Transverse colon (tissue), 4 donors: ENCODE results near the gene PTPN9. TPM values are rescaled to one million over a fixed set of nuclear protein-coding genes. Genes with fewer than 3 reads are reported as not detected.

Experiments used
- DNase-seq: peaks from one replicate; pipeline ENCODE4 v3.0.0-alpha.2; 2019
- H3K27ac ChIP-seq, 4 donors: fragments of 200-600 bp; sonication (generic); 2 replicates each; pipeline ENCODE4 v1.5.1; 2016 to 2018; ENCODE audit warnings: inconsistent platforms in 4 of 4
- H3K27me3 ChIP-seq: fragments of 200-600 bp; sonication (generic); 2 replicates; pipeline ENCODE4 v1.5.1; 2017; ENCODE audit warnings: inconsistent platforms
- H3K36me3 ChIP-seq, 4 donors: fragments of 200-600 bp; sonication (generic); 2 replicates each; pipeline ENCODE4 v1.5.1; 2017 to 2019; ENCODE audit warnings: inconsistent platforms in 4 of 4
- H3K4me1 ChIP-seq, 4 donors: fragments of 200-600 bp; sonication (generic); 2 replicates each; pipeline ENCODE4 v1.5.1; 2017 to 2020; ENCODE audit warnings: inconsistent platforms in 4 of 4
- H3K4me3 ChIP-seq, 4 donors: fragments of 200-600 bp; sonication (generic); 1 replicate in 1 of 4; 2 replicates in 3 of 4; pipeline versions ENCODE4 v1.5.1 to v1.6.1; 2017 to 2019; ENCODE audit warnings: inconsistent platforms in 4 of 4
- H3K9me3 ChIP-seq, 2 donors: fragments of 200-600 bp; sonication (generic); 2 replicates each; pipeline ENCODE4 v1.5.1; 2017 to 2019; ENCODE audit warnings: inconsistent platforms in 2 of 2
- EP300 ChIP-seq: sonication (generic); formaldehyde crosslinking; IDR thresholded peaks from one replicate; pipeline ENCODE4 v1.6.1; 2017; ENCODE audit warnings: antibody characterized with exemption, low read depth
- POLR2A ChIP-seq: fragments of 450-650 bp; IDR thresholded peaks from one replicate; pipeline ENCODE4 v1.6.1; 2016; ENCODE audit warnings: antibody characterized with exemption, mild to moderate bottlenecking, moderate library complexity
- POLR2AphosphoS5 ChIP-seq, 3 donors: sonication (generic); formaldehyde crosslinking; IDR thresholded peaks; one replicate each; pipeline ENCODE4 v1.6.1; 2016; ENCODE audit warnings: antibody characterized with exemption in 3 of 3
- WGBS, 2 donors: methylation state at CpG; one replicate each; pipeline ENCODE4 v1.1.5; 2018; ENCODE audit warnings: low coverage in 1 of 2; 5-methylcytosine and 5-hydroxymethylcytosine counted together
- in situ Hi-C, 4 donors: fragments of 200-750 bp; cut with MboI; loops; one replicate each; pipeline versions ENCODE4 v1.15.0 to v1.15.1; 2017; ENCODE audit warnings: low sequenced_read_pairs in 3 of 4, low pct_ligation_motif_present in 1 of 4, low pct_unique_long_range_greater_than_20kb in 1 of 4
- intact Hi-C: fragments of 100-400 bp; cut with DNase I; formaldehyde crosslinking; loops from one replicate; pipeline ENCODE4 v1.15.1; 2023; ENCODE audit warnings: low total_unique reads
- total RNA-seq, 4 donors: library from RNA; depleted of rRNA; stranded (reverse); fragments of >200 nt; gene quantifications; one replicate each; pipeline ENCODE4 v1.1.0, GENCODE V29; 2016
- TF ChIP-seq, protein P1 (sequence below), 5 experiments: fragments of 200-600 bp in 3 of 5; fragments of 450-650 bp in 2 of 5; sonication (generic) in 3 of 5; IDR thresholded peaks; 1 replicate in 2 of 5; 2 replicates in 3 of 5; pipeline ENCODE4 v1.5.1; 2016 to 2017; ENCODE audit warnings: antibody characterized with exemption in 5 of 5, inconsistent platforms in 3 of 5, mild to moderate bottlenecking in 2 of 5, moderate library complexity in 1 of 5

PTPN9 gene
- 10 to 100 TPM; 16.5 to 36.3 (median 29.6) TPM for total RNA-seq

GRCh38 chr15:75578948-75579920 lies at the start of gene PTPN9:
TSS of gene PTPN9 (minus strand) at chr15:75579315. CDS start at chr15:75578776, 539 bp downstream.
- WGBS, 2 donors: 0 to 2% methylated on average over 2 to 69 of the region's 78 CpGs
- Histone ChIP-seq H3K36me3 (no peaks in the 10 kb centered on the region), H3K9me3 (no peaks in the 10 kb centered on the region), H3K4me3 (peak within 1 kb of the TSS; percentile 64 to 98 (median 86)), H3K27ac (peak within 1 kb of the TSS; percentile 88 to 96 (median 94)), H3K27me3 (no peaks in the 10 kb centered on the region), H3K4me1 (peaks cover 0 to 24% (median 15%) of the 10 kb centered on the region in 4 donors)
- TF ChIP-seq POLR2AphosphoS5 (IDR thresholded peaks at IDR 0.05): peak in 2 of 3 donors; percentile 34 to 50
- peak; percentile 50 for TF ChIP-seq POLR2A
- no peak for TF ChIP-seq EP300
- TF ChIP-seq, protein P1, sequence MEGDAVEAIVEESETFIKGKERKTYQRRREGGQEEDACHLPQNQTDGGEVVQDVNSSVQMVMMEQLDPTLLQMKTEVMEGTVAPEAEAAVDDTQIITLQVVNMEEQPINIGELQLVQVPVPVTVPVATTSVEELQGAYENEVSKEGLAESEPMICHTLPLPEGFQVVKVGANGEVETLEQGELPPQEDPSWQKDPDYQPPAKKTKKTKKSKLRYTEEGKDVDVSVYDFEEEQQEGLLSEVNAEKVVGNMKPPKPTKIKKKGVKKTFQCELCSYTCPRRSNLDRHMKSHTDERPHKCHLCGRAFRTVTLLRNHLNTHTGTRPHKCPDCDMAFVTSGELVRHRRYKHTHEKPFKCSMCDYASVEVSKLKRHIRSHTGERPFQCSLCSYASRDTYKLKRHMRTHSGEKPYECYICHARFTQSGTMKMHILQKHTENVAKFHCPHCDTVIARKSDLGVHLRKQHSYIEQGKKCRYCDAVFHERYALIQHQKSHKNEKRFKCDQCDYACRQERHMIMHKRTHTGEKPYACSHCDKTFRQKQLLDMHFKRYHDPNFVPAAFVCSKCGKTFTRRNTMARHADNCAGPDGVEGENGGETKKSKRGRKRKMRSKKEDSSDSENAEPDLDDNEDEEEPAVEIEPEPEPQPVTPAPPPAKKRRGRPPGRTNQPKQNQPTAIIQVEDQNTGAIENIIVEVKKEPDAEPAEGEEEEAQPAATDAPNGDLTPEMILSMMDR (IDR thresholded peaks at IDR 0.05): peak in 4 of 5 experiments; percentile 45 to 65 (median 56)
- DNase-seq: peak; percentile 85
- intact Hi-C loops (loop anchor here (5.0 kb wide), 1 partner anchor 122 kb away; no protein-coding TSS in a partner anchor), in situ Hi-C loops (no loop called here)

DNA sequence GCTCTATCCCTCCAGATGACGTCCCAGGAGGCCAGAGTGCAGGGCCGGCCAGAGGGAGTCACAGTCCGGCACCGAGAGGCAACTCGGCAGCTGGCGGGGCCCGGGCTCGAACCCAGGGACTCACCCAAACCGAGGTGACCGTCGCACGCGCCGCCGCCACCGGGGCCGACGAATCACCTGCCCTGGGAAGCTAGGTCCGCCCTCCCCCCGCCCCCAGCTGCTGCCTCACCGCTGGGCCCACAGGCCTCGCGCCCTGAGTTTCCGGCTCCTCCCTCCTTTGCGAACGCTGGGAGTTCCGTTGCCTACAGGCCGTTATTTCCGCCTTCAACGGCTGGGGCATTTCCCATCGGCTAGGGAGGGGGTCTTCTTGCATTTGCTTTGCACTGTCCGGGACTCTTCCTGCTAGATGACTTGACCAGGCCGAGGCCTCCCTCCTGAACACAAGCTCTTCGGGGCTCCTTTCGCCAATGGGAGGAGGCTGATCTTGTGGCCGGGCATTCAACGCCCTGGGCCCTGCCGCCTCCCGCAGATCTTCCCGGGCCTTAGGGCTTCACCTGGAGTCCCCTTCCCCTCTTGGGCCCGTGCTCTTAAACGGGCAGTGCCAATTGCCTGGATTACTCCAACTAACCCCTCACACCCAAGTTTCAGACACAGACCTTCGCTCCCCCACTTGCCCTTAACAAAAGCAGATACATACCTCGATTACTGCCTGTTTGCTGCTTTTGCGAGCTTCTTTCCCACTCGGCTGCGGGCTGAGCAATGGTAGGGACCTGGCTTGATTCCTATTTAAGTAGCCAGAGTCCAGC lies 46.6 kb upstream of the PTPN9 start, which contains the start of gene SNUPN:
Gene SNUPN, minus strand, starts transcription at position 184 of the 806 bp plus-strand sequence. CDS start 4,674 bp downstream, outside the sequence.
- intact Hi-C loops: loop anchor here (5.0 kb wide), 1 partner anchor 107 kb away; no protein-coding TSS in a partner anchor
- peak; percentile 96 for DNase-seq
- Histone ChIP-seq H3K4me3 (peak within 1 kb of the TSS; percentile 70 to 95 (median 93)), H3K9me3 (no peaks in the 10 kb centered on the region), H3K36me3 (no peaks in the 10 kb centered on the region), H3K4me1 (peaks cover 7 to 28% (median 14%) of the 10 kb centered on the region in 4 donors), H3K27me3 (no peaks in the 10 kb centered on the region), H3K27ac (peak within 1 kb of the TSS; percentile 95 to 98 (median 97))
- in situ Hi-C loops: loop anchor here in 3 of 4 donors (25.0 kb wide), 1 partner anchor 263 kb away; the partner anchor contains the start of gene MAN2C1 (in 3 of the 3)
- WGBS, 2 donors: 0 to 2% methylated on average over 2 to 31 of the region's 47 CpGs
- TF ChIP-seq POLR2AphosphoS5 (IDR thresholded peaks at IDR 0.05) (peak; percentile 61 to 73 (median 67)), POLR2A (no peak)

DNA sequence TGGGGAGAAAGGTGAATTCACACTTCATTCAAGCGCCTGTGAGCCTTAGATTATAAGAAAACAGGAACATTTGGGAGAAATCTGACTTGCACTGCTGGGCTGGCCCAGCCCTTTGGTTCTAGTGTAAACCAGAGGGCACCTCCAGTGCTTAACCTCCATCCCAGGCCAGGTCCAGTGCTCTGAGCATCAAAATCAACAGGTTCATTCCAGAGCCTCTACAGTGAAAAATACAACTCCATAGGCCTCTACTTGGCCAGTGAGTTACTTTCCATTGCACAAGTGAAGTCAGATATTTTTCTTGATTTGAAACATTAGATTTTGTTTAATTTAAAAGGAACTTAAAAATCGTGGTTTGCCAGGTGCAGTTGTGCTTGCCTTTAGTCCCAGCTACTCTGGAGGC lies 43.4 kb upstream of the PTPN9 start:
- in situ Hi-C loops: no loop called here
- no peaks in the 10 kb centered on the region for H3K27me3 ChIP-seq
- no peak for TF ChIP-seq POLR2AphosphoS5 (IDR thresholded peaks at IDR 0.05)
- TF ChIP-seq, protein P1 (IDR thresholded peaks at IDR 0.05): no peak
- TF ChIP-seq EP300: no peak
- no peak for TF ChIP-seq POLR2A
- H3K4me3 ChIP-seq: no peak overlapping the region
- intact Hi-C loops: no loop called here
- H3K9me3 ChIP-seq: no peaks in the 10 kb centered on the region
- H3K27ac ChIP-seq: no peak overlapping the region
- no peak for DNase-seq
- 68 to 70% methylated on average over 2 of the region's 2 CpGs for WGBS, 2 donors
- H3K36me3 ChIP-seq: peaks cover 0 to 12% (median 6%) of the 10 kb centered on the region in 4 donors
- peaks cover 7 to 37% (median 17%) of the 10 kb centered on the region in 4 donors for H3K4me1 ChIP-seq

- peak; percentile 67 for DNase-seq
- Histone ChIP-seq H3K36me3 (peaks cover 0 to 28% (median 14%) of the 10 kb centered on the region in 4 donors), H3K27ac (peak overlapping the region; percentile 69 to 75 (median 70)), H3K4me1 (peaks cover 5 to 29% (median 13%) of the 10 kb centered on the region in 4 donors), H3K9me3 (no peaks in the 10 kb centered on the region), H3K4me3 (no peak overlapping the region), H3K27me3 (no peaks in the 10 kb centered on the region)
- TF ChIP-seq, protein P1 (IDR thresholded peaks at IDR 0.05): peak in 3 of 5 experiments; percentile 19 to 42 (median 25)
- no peak for TF ChIP-seq POLR2AphosphoS5 (IDR thresholded peaks at IDR 0.05)
- 40 to 60% methylated on average over 2 to 7 of the region's 7 CpGs for WGBS, 2 donors
- in situ Hi-C loops (no loop called here), intact Hi-C loops (no loop called here)
These were observed 41.8 kb upstream of the PTPN9 start for GRCh38 chr15:75620841-75621391.
